HG03442 (cell line): ENCODE results near the gene CPT1A.

Experiments
- ATAC-seq: cut with Tn5 transposase; IDR thresholded peaks from one replicate; pipeline ENCODE4 v1.9.1; 2021; ENCODE audit warnings: mild to moderate bottlenecking, moderate library complexity; ENCODE audit not compliant: unreplicated experiment

Gene CPT1A

GRCh38 chr11:68832476-68833181, 9.1 kb downstream of the CPT1A start:
- no peak for ATAC-seq

- no peak for ATAC-seq
Observed at GRCh38 chr11:68831124-68831523, 10.6 kb downstream of the CPT1A start.

- no peak for ATAC-seq
Observed at GRCh38 chr11:68829581-68829980, 12.1 kb downstream of the CPT1A start.

GRCh38 chr11:68828957-68829356, 12.8 kb downstream of the CPT1A start:
- ATAC-seq: no peak

- no peak for ATAC-seq
Observed at GRCh38 chr11:68828155-68828931, 13.4 kb downstream of the CPT1A start.

GRCh38 chr11:68827733-68828132, 14.0 kb downstream of the CPT1A start:
- ATAC-seq: no peak

GRCh38 chr11:68826726-68827125, 15.0 kb downstream of the CPT1A start:
- ATAC-seq: no peak

GRCh38 chr11:68825571-68825970, 16.1 kb downstream of the CPT1A start:
- ATAC-seq: no peak

GRCh38 chr11:68822546-68822945, 19.2 kb downstream of the CPT1A start:
- ATAC-seq: no peak

- ATAC-seq: no peak
Observed at GRCh38 chr11:68821670-68822069, 20.0 kb downstream of the CPT1A start.

GRCh38 chr11:68819362-68819761, 22.4 kb downstream of the CPT1A start:
- ATAC-seq: no peak

GRCh38 chr11:68818181-68818580, 23.5 kb downstream of the CPT1A start:
- ATAC-seq: no peak

- ATAC-seq: no peak
Observed at GRCh38 chr11:68817554-68817953, 24.2 kb downstream of the CPT1A start.

- no peak for ATAC-seq
Observed at GRCh38 chr11:68816917-68817419, 24.7 kb downstream of the CPT1A start.

GRCh38 chr11:68816251-68816776, 25.4 kb downstream of the CPT1A start:
- no peak for ATAC-seq

- ATAC-seq: no peak
Observed at GRCh38 chr11:68813773-68814172, 27.9 kb downstream of the CPT1A start.

GRCh38 chr11:68812526-68812925, 29.2 kb downstream of the CPT1A start:
- ATAC-seq: no peak

GRCh38 chr11:68810164-68810563, 31.6 kb downstream of the CPT1A start:
- no peak for ATAC-seq

GRCh38 chr11:68809506-68809905, 32.2 kb downstream of the CPT1A start:
- ATAC-seq: no peak

GRCh38 chr11:68808787-68809186, 32.9 kb downstream of the CPT1A start:
- no peak for ATAC-seq

GRCh38 chr11:68806931-68807844, 34.5 kb downstream of the CPT1A start:
- ATAC-seq: no peak
